ENCODE data around the gene PANK2.

GRCh38 chr20:3896302-3896701, 7.1 kb downstream of the PANK2 start:
- no peak for TF ChIP-seq CTCF (IDR thresholded peaks at IDR 0.05)
- no peak for TF ChIP-seq POLR2A (IDR thresholded peaks at IDR 0.05)

All from lower leg skin (tissue), 3 donors.